ENCODE data around the gene SPOCK1. TPM values are rescaled to one million over a fixed set of nuclear protein-coding genes. Genes with fewer than 3 reads are reported as not detected.

The SPOCK1 gene
- total RNA-seq, 1 donor from 2014 or later = 3.7 TPM

DNA sequence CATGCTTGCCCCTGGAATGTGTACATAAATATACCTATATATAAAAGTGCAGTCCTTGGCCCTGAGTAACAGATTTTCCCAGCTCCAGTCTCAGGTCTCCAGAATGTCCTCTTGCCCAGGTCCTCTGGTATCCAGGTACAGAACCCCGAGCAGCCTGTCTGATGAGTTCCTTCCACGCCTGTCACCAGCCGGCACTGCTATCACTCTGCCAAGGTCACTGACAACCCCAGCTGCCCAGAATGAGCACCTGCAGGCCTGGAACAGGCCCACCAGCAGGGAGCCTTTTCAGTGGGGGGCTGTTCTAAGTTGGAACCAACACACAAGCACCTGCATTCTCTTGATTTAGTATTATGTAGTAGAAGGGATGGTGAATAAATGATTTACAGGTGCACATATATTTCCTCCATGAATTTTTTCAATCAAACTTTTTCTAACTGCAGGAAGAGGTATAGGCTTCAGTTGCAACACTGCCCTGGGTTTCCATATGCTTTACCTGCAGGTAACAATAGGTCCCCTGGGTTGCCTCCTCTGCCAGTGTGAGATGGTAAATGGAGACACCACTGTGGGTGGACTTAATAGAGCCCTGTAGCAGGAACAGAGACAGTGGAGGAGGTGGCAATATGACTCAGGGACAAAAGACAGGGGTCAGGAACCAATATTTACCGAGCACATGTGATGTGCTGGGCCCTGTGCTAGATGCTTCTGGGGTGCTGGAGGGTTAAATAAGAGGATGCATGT is 291.9 kb downstream of the SPOCK1 start:
- Histone ChIP-seq H3K9me3 (ENCODE audit: control insufficient read depth in 3 of 3, low read length in 3 of 3) (no peaks in the 10 kb centered on the region), H3K4me3 (ENCODE audit: low read length in 3 of 3) (no peak overlapping the region), H3K36me3 (ENCODE audit: control insufficient read depth in 3 of 3, insufficient read depth in 3 of 3, low read length in 3 of 3) (no peaks in the 10 kb centered on the region), H3K9ac (ENCODE audit: low read depth in 1 of 3, low read length in 3 of 3) (no peak overlapping the region), H3K27ac (ENCODE audit: low read depth, low read length) (no peak overlapping the region), H3K27me3 (ENCODE audit: control insufficient read depth in 3 of 3, insufficient read depth in 3 of 3, low read length in 3 of 3) (no peaks in the 10 kb centered on the region), H3K4me1 (ENCODE audit: control insufficient read depth in 3 of 3, insufficient read depth in 3 of 3, low read length in 3 of 3) (peaks cover 7 to 35% (median 11%) of the 10 kb centered on the region in 3 donors)

- Histone ChIP-seq H3K27me3 (ENCODE audit: control insufficient read depth in 3 of 3, insufficient read depth in 3 of 3, low read length in 3 of 3) (no peaks in the 10 kb centered on the region), H3K9me3 (ENCODE audit: control insufficient read depth in 3 of 3, low read length in 3 of 3) (no peaks in the 10 kb centered on the region), H3K36me3 (ENCODE audit: control insufficient read depth in 3 of 3, insufficient read depth in 3 of 3, low read length in 3 of 3) (no peaks in the 10 kb centered on the region), H3K4me3 (ENCODE audit: low read length in 3 of 3) (no peak overlapping the region), H3K9ac (ENCODE audit: low read depth in 1 of 3, low read length in 3 of 3) (no peak overlapping the region), H3K27ac (ENCODE audit: low read depth, low read length) (peak overlapping the region; percentile 37), H3K4me1 (ENCODE audit: control insufficient read depth in 3 of 3, insufficient read depth in 3 of 3, low read length in 3 of 3) (peaks cover 7 to 35% (median 11%) of the 10 kb centered on the region in 3 donors)
These were observed 293.0 kb downstream of the SPOCK1 start for GRCh38 chr5:137206030-137206715.

DNA sequence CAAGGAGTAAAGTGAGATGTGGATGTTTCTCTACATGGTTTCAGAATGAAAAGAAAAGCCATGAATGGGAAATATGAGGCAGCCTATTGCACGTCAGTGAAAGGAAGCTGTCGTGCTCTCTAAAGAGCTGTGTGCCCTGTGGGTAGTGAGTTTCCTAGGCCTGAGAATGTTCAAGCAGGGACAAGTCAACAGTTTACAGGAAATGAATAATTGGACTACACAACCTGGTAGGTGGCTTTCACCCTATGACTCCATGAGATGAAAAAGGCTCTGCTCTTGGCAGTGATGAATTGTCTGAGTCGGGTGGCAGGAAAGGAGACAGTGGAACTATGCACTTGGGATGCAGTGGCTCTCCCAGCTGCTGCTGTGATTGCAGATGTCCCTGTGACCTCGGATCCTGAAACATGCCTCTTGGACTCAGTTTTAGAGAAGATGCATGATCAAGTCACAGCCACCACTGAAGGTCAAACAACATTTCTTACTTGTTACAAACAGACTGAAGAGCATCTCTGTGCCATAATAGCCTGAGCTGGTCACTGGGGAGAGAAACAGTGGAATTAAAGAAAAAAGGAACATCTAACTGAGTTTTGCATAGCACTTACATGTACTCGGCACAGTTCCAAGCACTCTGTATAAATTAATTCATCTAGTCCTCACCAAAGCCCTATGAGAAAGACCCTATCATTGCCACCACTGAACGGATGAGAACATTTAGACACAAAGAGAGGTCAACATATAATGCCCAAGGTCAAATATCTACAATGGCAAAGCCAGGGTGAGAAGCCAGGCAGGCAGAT is 293.7 kb downstream of the SPOCK1 start:
- Histone ChIP-seq H3K4me3 (ENCODE audit: low read length in 3 of 3) (no peak overlapping the region), H3K9ac (ENCODE audit: low read depth in 1 of 3, low read length in 3 of 3) (no peak overlapping the region), H3K4me1 (ENCODE audit: control insufficient read depth in 3 of 3, insufficient read depth in 3 of 3, low read length in 3 of 3) (peaks cover 7 to 35% (median 11%) of the 10 kb centered on the region in 3 donors), H3K27me3 (ENCODE audit: control insufficient read depth in 3 of 3, insufficient read depth in 3 of 3, low read length in 3 of 3) (no peaks in the 10 kb centered on the region), H3K9me3 (ENCODE audit: control insufficient read depth in 3 of 3, low read length in 3 of 3) (no peaks in the 10 kb centered on the region), H3K27ac (ENCODE audit: low read depth, low read length) (no peak overlapping the region), H3K36me3 (ENCODE audit: control insufficient read depth in 3 of 3, insufficient read depth in 3 of 3, low read length in 3 of 3) (no peaks in the 10 kb centered on the region)

DNA sequence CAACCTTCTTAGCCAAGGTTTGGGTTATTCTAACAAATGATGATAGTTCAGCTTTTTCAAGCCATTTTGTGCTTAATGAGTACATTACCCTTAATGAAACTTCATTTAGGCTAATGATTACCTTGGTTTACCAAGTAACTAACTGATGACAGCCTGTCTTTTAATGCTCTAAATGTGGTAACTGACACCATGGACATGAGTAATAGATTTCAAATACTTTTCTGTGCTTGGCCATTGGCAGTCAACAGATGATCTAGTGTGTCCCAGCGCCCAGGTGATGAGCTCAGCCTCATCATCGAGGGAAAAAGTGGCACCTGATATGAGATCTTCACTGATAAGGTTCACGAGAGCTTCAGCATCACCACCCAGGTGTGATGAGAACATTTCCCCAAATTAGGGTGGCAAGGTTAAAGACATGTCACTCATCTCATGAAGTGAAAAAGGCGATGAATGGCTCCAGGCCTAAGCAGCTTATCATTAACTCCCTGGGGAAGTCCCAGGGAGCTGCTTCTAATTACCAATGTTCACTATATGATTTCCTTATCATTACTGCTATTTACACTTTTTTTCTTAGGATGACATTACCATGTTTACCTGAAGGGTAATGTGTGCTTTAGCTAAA is 296.0 kb downstream of the SPOCK1 start:
- no peak overlapping the region for H3K9ac ChIP-seq (ENCODE audit: low read depth in 1 of 3, low read length in 3 of 3)
- H3K36me3 ChIP-seq (ENCODE audit: control insufficient read depth in 3 of 3, insufficient read depth in 3 of 3, low read length in 3 of 3) = no peaks in the 10 kb centered on the region
- H3K27me3 ChIP-seq (ENCODE audit: control insufficient read depth in 3 of 3, insufficient read depth in 3 of 3, low read length in 3 of 3) = no peaks in the 10 kb centered on the region
- H3K4me3 ChIP-seq (ENCODE audit: low read length in 3 of 3) = no peak overlapping the region
- H3K27ac ChIP-seq (ENCODE audit: low read depth, low read length) = no peak overlapping the region
- peaks cover 0 to 23% (median 3%) of the 10 kb centered on the region in 3 donors for H3K4me1 ChIP-seq (ENCODE audit: control insufficient read depth in 3 of 3, insufficient read depth in 3 of 3, low read length in 3 of 3)
- H3K9me3 ChIP-seq (ENCODE audit: control insufficient read depth in 3 of 3, low read length in 3 of 3) = no peaks in the 10 kb centered on the region

DNA sequence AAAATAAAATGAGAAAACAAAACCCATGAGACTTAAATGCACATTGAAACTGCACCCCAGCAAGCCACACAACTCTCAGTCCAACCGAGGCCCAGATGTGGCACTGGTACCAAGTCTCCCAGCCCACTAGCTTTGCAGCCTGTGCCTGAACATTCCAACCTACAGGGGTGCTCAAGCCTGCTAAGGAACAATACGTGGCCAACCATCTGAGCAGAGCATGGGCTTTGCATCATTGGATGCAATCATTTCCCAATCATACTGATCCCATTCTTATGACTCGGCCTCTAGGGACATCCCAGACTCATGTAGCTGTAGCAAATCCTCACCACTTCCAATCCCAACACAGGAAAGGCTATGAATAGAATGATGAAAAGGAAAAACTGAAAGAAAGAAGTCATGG is 297.2 kb downstream of the SPOCK1 start:
- Histone ChIP-seq H3K36me3 (ENCODE audit: control insufficient read depth in 3 of 3, insufficient read depth in 3 of 3, low read length in 3 of 3) (no peaks in the 10 kb centered on the region), H3K27ac (ENCODE audit: low read depth, low read length) (no peak overlapping the region), H3K9me3 (ENCODE audit: control insufficient read depth in 3 of 3, low read length in 3 of 3) (no peaks in the 10 kb centered on the region), H3K9ac (ENCODE audit: low read depth in 1 of 3, low read length in 3 of 3) (no peak overlapping the region), H3K27me3 (ENCODE audit: control insufficient read depth in 3 of 3, insufficient read depth in 3 of 3, low read length in 3 of 3) (no peaks in the 10 kb centered on the region), H3K4me3 (ENCODE audit: low read length in 3 of 3) (no peak overlapping the region), H3K4me1 (ENCODE audit: control insufficient read depth in 3 of 3, insufficient read depth in 3 of 3, low read length in 3 of 3) (peaks cover 0 to 16% (median 3%) of the 10 kb centered on the region in 3 donors)

- Histone ChIP-seq H3K36me3 (ENCODE audit: control insufficient read depth in 3 of 3, insufficient read depth in 3 of 3, low read length in 3 of 3) (no peaks in the 10 kb centered on the region), H3K4me1 (ENCODE audit: control insufficient read depth in 3 of 3, insufficient read depth in 3 of 3, low read length in 3 of 3) (peaks cover 0 to 11% (median 1%) of the 10 kb centered on the region in 3 donors), H3K9ac (ENCODE audit: low read depth in 1 of 3, low read length in 3 of 3) (no peak overlapping the region), H3K4me3 (ENCODE audit: low read length in 3 of 3) (no peak overlapping the region), H3K27ac (ENCODE audit: low read depth, low read length) (no peak overlapping the region), H3K27me3 (ENCODE audit: control insufficient read depth in 3 of 3, insufficient read depth in 3 of 3, low read length in 3 of 3) (no peaks in the 10 kb centered on the region), H3K9me3 (ENCODE audit: control insufficient read depth in 3 of 3, low read length in 3 of 3) (no peaks in the 10 kb centered on the region)
These were observed 298.0 kb downstream of the SPOCK1 start for GRCh38 chr5:137200906-137201700.

DNA sequence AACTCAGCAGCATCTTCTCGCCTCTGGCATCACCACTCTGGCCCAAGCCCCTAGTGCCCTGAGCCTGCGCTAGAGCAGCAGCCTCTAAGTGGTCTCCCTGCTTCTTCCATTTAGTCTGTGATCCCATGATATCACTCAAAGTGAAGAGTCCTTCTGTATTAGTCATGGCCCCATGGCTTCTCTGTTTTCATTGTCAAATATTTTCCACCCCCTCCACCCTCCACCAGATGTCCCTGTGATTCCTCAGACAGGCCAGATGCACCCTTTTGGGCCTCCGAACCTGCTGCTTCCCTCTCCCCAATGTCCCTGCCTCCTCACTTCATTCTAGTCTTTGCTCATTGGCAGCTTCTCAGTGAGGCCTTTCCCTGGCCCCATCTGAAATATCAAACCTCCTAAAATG is 299.2 kb downstream of the SPOCK1 start:
- H3K27ac ChIP-seq (ENCODE audit: low read depth, low read length) = no peak overlapping the region
- H3K27me3 ChIP-seq (ENCODE audit: control insufficient read depth in 3 of 3, insufficient read depth in 3 of 3, low read length in 3 of 3) = no peaks in the 10 kb centered on the region
- no peak overlapping the region for H3K9ac ChIP-seq (ENCODE audit: low read depth in 1 of 3, low read length in 3 of 3)
- H3K9me3 ChIP-seq (ENCODE audit: control insufficient read depth in 3 of 3, low read length in 3 of 3) = no peaks in the 10 kb centered on the region
- H3K36me3 ChIP-seq (ENCODE audit: control insufficient read depth in 3 of 3, insufficient read depth in 3 of 3, low read length in 3 of 3) = no peaks in the 10 kb centered on the region
- peaks cover 0 to 3% (median 0%) of the 10 kb centered on the region in 3 donors for H3K4me1 ChIP-seq (ENCODE audit: control insufficient read depth in 3 of 3, insufficient read depth in 3 of 3, low read length in 3 of 3)
- H3K4me3 ChIP-seq (ENCODE audit: low read length in 3 of 3) = no peak overlapping the region

- Histone ChIP-seq H3K36me3 (ENCODE audit: control insufficient read depth in 3 of 3, insufficient read depth in 3 of 3, low read length in 3 of 3) (no peaks in the 10 kb centered on the region), H3K4me1 (ENCODE audit: control insufficient read depth in 3 of 3, insufficient read depth in 3 of 3, low read length in 3 of 3) (peaks cover 0 to 3% (median 0%) of the 10 kb centered on the region in 3 donors), H3K27ac (ENCODE audit: low read depth, low read length) (no peak overlapping the region), H3K9ac (ENCODE audit: low read depth in 1 of 3, low read length in 3 of 3) (no peak overlapping the region), H3K27me3 (ENCODE audit: control insufficient read depth in 3 of 3, insufficient read depth in 3 of 3, low read length in 3 of 3) (no peaks in the 10 kb centered on the region), H3K4me3 (ENCODE audit: low read length in 3 of 3) (no peak overlapping the region), H3K9me3 (ENCODE audit: control insufficient read depth in 3 of 3, low read length in 3 of 3) (no peaks in the 10 kb centered on the region)
These were observed 299.9 kb downstream of the SPOCK1 start for GRCh38 chr5:137199201-137199600.

- H3K4me3 ChIP-seq (ENCODE audit: low read length in 3 of 3) = no peak overlapping the region
- no peaks in the 10 kb centered on the region for H3K9me3 ChIP-seq (ENCODE audit: control insufficient read depth in 3 of 3, low read length in 3 of 3)
- H3K4me1 ChIP-seq (ENCODE audit: control insufficient read depth in 3 of 3, insufficient read depth in 3 of 3, low read length in 3 of 3) = no peaks in the 10 kb centered on the region
- no peak overlapping the region for H3K27ac ChIP-seq (ENCODE audit: low read depth, low read length)
- no peaks in the 10 kb centered on the region for H3K36me3 ChIP-seq (ENCODE audit: control insufficient read depth in 3 of 3, insufficient read depth in 3 of 3, low read length in 3 of 3)
- H3K27me3 ChIP-seq (ENCODE audit: control insufficient read depth in 3 of 3, insufficient read depth in 3 of 3, low read length in 3 of 3) = no peaks in the 10 kb centered on the region
- no peak overlapping the region for H3K9ac ChIP-seq (ENCODE audit: low read depth in 1 of 3, low read length in 3 of 3)
These were observed 303.6 kb downstream of the SPOCK1 start for GRCh38 chr5:137195483-137195882.
